ENCODE measurements around the gene PPP2R3B.

DNA sequence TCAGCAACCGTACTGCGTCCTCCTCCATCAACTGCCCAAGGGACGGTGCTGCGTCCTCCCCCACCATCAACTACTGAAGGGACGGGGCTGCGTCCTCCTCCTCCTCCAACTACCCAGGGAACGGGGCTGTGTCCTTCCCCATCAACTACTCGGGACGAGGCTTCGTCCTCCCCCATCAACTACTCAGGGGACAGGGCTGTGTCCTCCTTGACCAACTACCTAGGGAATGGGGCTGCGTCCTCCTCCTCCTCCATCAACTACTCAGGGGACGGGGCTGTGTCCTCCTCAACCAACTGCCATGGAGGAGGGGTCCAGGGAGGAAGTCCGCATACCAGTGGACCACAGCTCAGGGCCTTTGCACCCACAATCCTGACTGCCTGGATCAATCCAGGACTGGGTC lies 24.4 kb downstream of the PPP2R3B start:
- TF ChIP-seq ELF4 (IDR thresholded peaks at IDR 0.05) (no peak), HDGF (IDR thresholded peaks at IDR 0.05; ENCODE audit: borderline replicate concordance) (no peak), FOXK2 (IDR thresholded peaks at IDR 0.05) (no peak), ARNT (IDR thresholded peaks at IDR 0.05) (no peak), BHLHE40 (IDR thresholded peaks at IDR 0.05; ENCODE audit: borderline replicate concordance) (no peak), SP1 (IDR thresholded peaks at IDR 0.05) (no peak), TARDBP (IDR thresholded peaks at IDR 0.05) (no peak), L3MBTL2 (conservative IDR thresholded peaks at IDR 0.05) (no peak), NFRKB (IDR thresholded peaks at IDR 0.05) (no peak), FOXA1 (IDR thresholded peaks at IDR 0.05) (no peak), ZNF384 (IDR thresholded peaks at IDR 0.05) (no peak)
- TF ChIP-seq, protein P1, sequence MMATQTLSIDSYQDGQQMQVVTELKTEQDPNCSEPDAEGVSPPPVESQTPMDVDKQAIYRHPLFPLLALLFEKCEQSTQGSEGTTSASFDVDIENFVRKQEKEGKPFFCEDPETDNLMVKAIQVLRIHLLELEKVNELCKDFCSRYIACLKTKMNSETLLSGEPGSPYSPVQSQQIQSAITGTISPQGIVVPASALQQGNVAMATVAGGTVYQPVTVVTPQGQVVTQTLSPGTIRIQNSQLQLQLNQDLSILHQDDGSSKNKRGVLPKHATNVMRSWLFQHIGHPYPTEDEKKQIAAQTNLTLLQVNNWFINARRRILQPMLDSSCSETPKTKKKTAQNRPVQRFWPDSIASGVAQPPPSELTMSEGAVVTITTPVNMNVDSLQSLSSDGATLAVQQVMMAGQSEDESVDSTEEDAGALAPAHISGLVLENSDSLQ (IDR thresholded peaks at IDR 0.05), result no peak
